Naive thymus-derived CD4-positive, alpha-beta T cell (primary cell): ENCODE data around the gene PALLD. TPM values are rescaled to one million over a fixed set of nuclear protein-coding genes. Genes with fewer than 3 reads are reported as not detected.

Experiments used
- ATAC-seq: fragments of 150-1000 bp; cut with Tn5 transposase; 2 replicates; pipeline ENCODE4 v1.10.0; 2021; ENCODE audit warnings: mild to moderate bottlenecking, moderate library complexity
- CTCF ChIA-PET: fragments of 350-600 bp; sonication (Branson Sonifier 250); formaldehyde crosslinking; loops from one replicate; lab custom pipeline; 2021; ENCODE audit warnings: antibody characterized with exemption; lab: Charles Lee
- POLR2A ChIA-PET: fragments of 350-600 bp; sonication (Branson Sonifier 250); formaldehyde crosslinking; loops from one replicate; lab custom pipeline; 2021; ENCODE audit warnings: antibody characterized with exemption, inconsistent platforms; lab: Charles Lee
- DNase-seq, 9 donors: peaks; one replicate each; pipeline versions ENCODE4 v3.0.0 to v3.0.0-alpha.2; 2020 to 2022; ENCODE audit warnings: mixed read lengths in 1 of 9
- H3K27ac ChIP-seq: one replicate; pipeline ENCODE4 v1.7.0; 2013; ENCODE audit warnings: mild to moderate bottlenecking, low read depth, low read length, moderate library complexity
- H3K27me3 ChIP-seq, 2 donors: one replicate each; pipeline ENCODE4 v1.7.0; 2013; ENCODE audit warnings: low read length in 2 of 2, mild to moderate bottlenecking in 2 of 2, moderate library complexity in 2 of 2; ENCODE audit not compliant: control insufficient read depth in 2 of 2, insufficient read depth in 2 of 2
- H3K36me3 ChIP-seq, 3 experiments: 1 replicate in 2 of 3; 2 replicates in 1 of 3; pipeline ENCODE4 v1.7.0; 2013; ENCODE audit warnings: low read length in 3 of 3, mild to moderate bottlenecking in 3 of 3, moderate library complexity in 1 of 3; ENCODE audit not compliant: insufficient read depth in 3 of 3, control insufficient read depth in 2 of 3
- H3K4me1 ChIP-seq, 2 donors: one replicate each; pipeline ENCODE4 v1.7.0; 2013; ENCODE audit warnings: low read length in 2 of 2, mild to moderate bottlenecking in 2 of 2, moderate library complexity in 1 of 2; ENCODE audit not compliant: control insufficient read depth in 2 of 2, insufficient read depth in 2 of 2
- H3K4me3 ChIP-seq: 2 replicates; pipeline ENCODE4 v1.7.0; 2013; ENCODE audit warnings: mild to moderate bottlenecking, low read length
- H3K9me3 ChIP-seq, 3 experiments: 1 replicate in 2 of 3; 2 replicates in 1 of 3; pipeline ENCODE4 v1.7.0; 2013; ENCODE audit warnings: low read length in 3 of 3; ENCODE audit not compliant: control insufficient read depth in 2 of 3
- H3K27ac Mint-ChIP-seq, 9 donors: one replicate each; pipeline ENCODE4 v1.8.0; 2020 to 2022; ENCODE audit warnings: mixed read lengths in 9 of 9, mild to moderate bottlenecking in 8 of 9, moderate library complexity in 5 of 9, inconsistent platforms in 2 of 9
- H3K27me3 Mint-ChIP-seq, 5 donors: one replicate each; pipeline ENCODE4 v1.8.0; 2021 to 2022; ENCODE audit warnings: mixed read lengths in 5 of 5, mild to moderate bottlenecking in 1 of 5
- H3K36me3 Mint-ChIP-seq, 5 donors: one replicate each; pipeline ENCODE4 v1.8.0; 2020 to 2022; ENCODE audit warnings: mixed read lengths in 5 of 5, mild to moderate bottlenecking in 3 of 5, inconsistent platforms in 1 of 5
- H3K4me1 Mint-ChIP-seq, 7 donors: one replicate each; pipeline ENCODE4 v1.8.0; 2020 to 2022; ENCODE audit warnings: mixed read lengths in 7 of 7, mild to moderate bottlenecking in 3 of 7, inconsistent platforms in 1 of 7
- H3K4me3 Mint-ChIP-seq, 10 donors: one replicate each; pipeline ENCODE4 v1.8.0; 2020 to 2022; ENCODE audit warnings: mild to moderate bottlenecking in 10 of 10, mixed read lengths in 10 of 10, moderate library complexity in 6 of 10, inconsistent platforms in 2 of 10
- H3K9me3 Mint-ChIP-seq, 11 donors: one replicate each; pipeline ENCODE4 v1.8.0; 2020 to 2022; ENCODE audit warnings: mixed read lengths in 11 of 11, mild to moderate bottlenecking in 4 of 11, inconsistent platforms in 1 of 11, moderate library complexity in 1 of 11
- intact Hi-C, 2 donors: fragments of 100-400 bp; cut with micrococcal nuclease; formaldehyde crosslinking; loops; one replicate each; pipeline ENCODE4 v1.15.1; 2023
- polyA plus RNA-seq, 2 donors: library from polyadenylated mRNA; unstranded; fragments of 300-500 nt; fragmentation: Illumina TruSeq; gene quantifications; one replicate each; pipeline ENCODE4 v1.2.3, GENCODE V29; 2021
- total RNA-seq, 6 experiments: library from RNA in 5 of 6; stranded (reverse) in 5 of 6; gene quantifications; 1 replicate in 5 of 6; 2 replicates in 1 of 6; pipeline ENCODE4 v1.2.3 and lab custom pipeline; 2021 to 2026

Gene PALLD
- total and polyA plus RNA-seq, 7 experiments from 2014 or later: 0.51 to 11.9 (median 0.76) TPM

DNA sequence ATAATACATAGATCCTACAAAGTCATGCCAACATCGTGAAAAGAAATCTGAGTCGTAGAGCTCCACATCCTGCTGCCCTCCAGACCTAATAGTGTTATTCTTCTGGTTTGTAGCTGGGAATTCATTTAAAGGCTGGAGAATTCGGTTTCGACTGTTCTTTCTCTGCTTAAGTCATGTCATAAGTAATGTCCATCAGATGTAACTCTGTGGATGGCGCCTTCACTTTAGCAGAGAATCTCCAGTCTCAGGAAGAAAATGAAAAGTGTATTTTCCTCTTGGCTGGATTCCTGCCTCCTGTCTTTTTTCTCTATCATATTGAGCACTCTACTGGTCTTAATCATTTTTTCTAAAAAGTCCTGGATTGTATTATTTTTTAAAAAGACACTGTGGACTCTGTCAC, 117.0 kb downstream of the PALLD start:
- Histone ChIP-seq H3K27ac (no peak overlapping the region), H3K27me3 (no peaks in the 10 kb centered on the region), H3K4me1 (no peaks in the 10 kb centered on the region), H3K36me3 (no peaks in the 10 kb centered on the region), H3K9me3 (no peaks in the 10 kb centered on the region), H3K4me3 (no peak overlapping the region)
- ChIA-PET POLR2A (no interaction called here), CTCF (no interaction called here)
- no peak for DNase-seq
- H3K9me3 Mint-ChIP-seq: no peaks in the 10 kb centered on the region
- intact Hi-C loops: no loop called here
- H3K4me1 Mint-ChIP-seq: peaks cover 0 to 1% (median 0%) of the 10 kb centered on the region in 7 donors
- peaks cover 5 to 25% (median 12%) of the 10 kb centered on the region in 5 donors for H3K27me3 Mint-ChIP-seq
- H3K36me3 Mint-ChIP-seq: no peaks in the 10 kb centered on the region
- H3K27ac Mint-ChIP-seq: no peak overlapping the region
- no peak overlapping the region for H3K4me3 Mint-ChIP-seq
- no peak for ATAC-seq

DNA sequence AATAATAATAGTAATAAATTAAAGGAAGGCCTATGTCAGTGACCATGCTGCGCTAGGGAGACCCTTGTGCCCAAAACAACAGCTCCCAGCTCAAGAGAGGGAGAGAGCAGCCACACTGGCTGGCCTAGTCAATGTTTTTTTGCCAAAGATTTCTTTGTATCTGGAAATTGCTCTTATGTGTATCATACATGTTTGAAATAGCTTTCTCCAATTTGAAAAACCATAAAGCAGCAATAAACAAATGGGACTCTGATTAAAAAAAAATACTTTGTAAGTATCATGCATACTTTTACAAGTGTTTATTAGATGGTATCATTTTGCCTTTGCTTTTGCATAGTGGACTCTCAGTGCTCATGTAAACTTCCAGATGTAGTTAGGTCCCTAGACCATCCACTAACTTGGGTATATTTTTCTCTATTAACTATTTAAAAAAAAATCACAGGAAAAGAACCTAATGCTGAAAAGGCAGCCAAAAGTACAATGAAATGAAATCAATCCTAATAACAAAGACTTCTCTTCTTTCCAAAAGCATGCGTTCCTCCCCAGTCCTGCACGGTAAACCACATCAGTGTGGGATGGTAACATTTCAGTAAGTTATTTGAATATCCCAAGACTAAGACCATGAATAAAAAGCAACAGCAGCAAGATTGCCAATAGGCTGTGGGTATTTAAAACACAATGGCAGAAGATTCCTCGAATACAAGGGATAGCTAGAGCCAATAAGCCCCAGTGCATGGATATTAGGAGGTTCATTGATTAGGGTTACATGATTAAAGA, 117.6 kb downstream of the PALLD start:
- no peak overlapping the region for H3K27ac ChIP-seq
- no peak overlapping the region for H3K4me3 ChIP-seq
- Mint-ChIP-seq H3K4me3 (no peak overlapping the region), H3K36me3 (no peaks in the 10 kb centered on the region), H3K9me3 (no peaks in the 10 kb centered on the region), H3K27me3 (peaks cover 6 to 28% (median 17%) of the 10 kb centered on the region in 5 donors), H3K27ac (no peak overlapping the region), H3K4me1 (no peaks in the 10 kb centered on the region)
- ATAC-seq (no peak), DNase-seq (no peak)
- ChIA-PET CTCF (no interaction called here), POLR2A (no interaction called here)
- H3K9me3 ChIP-seq: no peaks in the 10 kb centered on the region
- H3K36me3 ChIP-seq: no peaks in the 10 kb centered on the region
- no peaks in the 10 kb centered on the region for H3K4me1 ChIP-seq
- intact Hi-C loops: no loop called here
- H3K27me3 ChIP-seq: no peaks in the 10 kb centered on the region

DNA sequence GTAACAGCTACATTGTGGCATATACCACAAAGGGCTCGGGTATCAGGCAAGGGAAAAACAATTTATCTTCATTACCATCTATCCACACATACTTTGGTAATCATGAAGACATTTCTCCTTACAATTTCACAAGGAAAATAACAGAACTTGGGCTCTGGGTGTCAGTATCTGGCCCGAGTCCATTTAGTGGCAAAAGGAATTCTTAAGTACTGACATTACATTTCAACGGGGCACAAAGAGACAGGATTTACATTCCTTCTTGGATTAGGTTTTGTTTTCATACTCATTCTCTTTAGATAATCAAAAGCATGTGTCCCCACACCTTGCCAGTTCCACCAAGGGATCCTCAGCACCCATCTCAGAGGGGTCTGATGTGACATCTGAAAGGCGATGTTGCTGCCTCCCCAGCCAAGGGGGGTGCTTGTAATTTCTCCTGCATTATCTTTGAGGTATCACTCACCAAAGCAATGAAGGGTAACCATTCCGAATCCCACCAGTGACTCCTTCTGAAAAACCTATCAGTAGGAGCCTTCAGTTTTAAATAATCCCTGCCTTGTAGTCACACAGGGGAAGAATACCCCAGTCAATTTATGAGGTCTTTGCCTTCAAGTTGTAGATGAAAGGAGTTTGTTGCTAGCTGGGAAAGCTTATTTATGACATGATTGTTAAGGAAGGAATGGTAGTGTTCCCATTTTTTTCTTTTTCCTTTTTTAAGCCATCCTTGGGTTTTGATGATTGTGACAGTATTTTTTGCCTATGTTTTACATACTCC, 118.6 kb downstream of the PALLD start:
- H3K4me3 Mint-ChIP-seq: no peak overlapping the region
- no peaks in the 10 kb centered on the region for H3K9me3 Mint-ChIP-seq
- no peaks in the 10 kb centered on the region for H3K4me1 Mint-ChIP-seq

DNA sequence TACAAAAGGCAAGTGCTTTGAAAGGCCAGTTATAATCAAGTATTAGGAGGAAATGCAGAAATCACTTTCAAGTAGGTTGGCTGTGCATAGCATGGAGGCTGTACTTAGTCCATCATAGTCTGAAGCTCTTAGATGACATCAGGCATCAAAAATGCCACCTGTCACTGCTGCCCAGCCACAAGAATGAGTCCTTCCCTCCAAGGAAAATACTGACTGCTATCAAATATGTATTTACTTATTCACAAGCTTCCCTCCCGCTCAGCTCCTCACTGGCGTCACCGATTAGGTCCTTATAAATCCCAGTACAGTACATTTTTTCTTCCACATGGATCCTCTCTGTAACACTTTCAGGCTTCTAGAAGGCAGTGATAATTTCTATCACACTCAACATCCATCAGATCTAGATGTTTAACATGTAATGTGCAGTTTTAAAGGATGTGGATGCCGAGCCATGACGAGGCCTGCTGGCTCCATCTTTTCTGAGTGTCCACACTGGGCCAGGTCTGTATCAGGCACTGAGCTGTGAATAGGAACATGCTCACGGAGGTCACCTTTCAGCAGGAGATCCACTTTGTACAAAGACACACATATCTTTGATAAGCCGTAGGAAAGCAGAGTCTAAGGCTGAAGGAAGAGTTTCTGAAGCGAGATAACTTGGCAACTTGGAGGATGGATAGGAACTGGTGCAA, 121.9 kb downstream of the PALLD start:
- ChIA-PET CTCF (interaction anchor here (0.5 kb wide), 1 partner anchor 76 kb away, joined by 4 read pairs; no protein-coding TSS in a partner anchor), POLR2A (no interaction called here)
- Mint-ChIP-seq H3K27me3 (peaks cover 20 to 36% (median 30%) of the 10 kb centered on the region in 5 donors), H3K4me1 (no peaks in the 10 kb centered on the region), H3K9me3 (no peaks in the 10 kb centered on the region), H3K4me3 (no peak overlapping the region), H3K36me3 (no peaks in the 10 kb centered on the region), H3K27ac (no peak overlapping the region)
- no peaks in the 10 kb centered on the region for H3K36me3 ChIP-seq
- H3K4me1 ChIP-seq: no peaks in the 10 kb centered on the region
- no peak overlapping the region for H3K27ac ChIP-seq
- H3K9me3 ChIP-seq: no peaks in the 10 kb centered on the region
- intact Hi-C loops: no loop called here
- H3K4me3 ChIP-seq: no peak overlapping the region
- DNase-seq (no peak), ATAC-seq (no peak)
- no peaks in the 10 kb centered on the region for H3K27me3 ChIP-seq

More for the DNA sequence above, 118.6 kb downstream of the PALLD start:
- Histone ChIP-seq H3K4me1 (no peaks in the 10 kb centered on the region), H3K27me3 (no peaks in the 10 kb centered on the region), H3K4me3 (no peak overlapping the region), H3K36me3 (no peaks in the 10 kb centered on the region), H3K9me3 (no peaks in the 10 kb centered on the region), H3K27ac (no peak overlapping the region)
- H3K27ac Mint-ChIP-seq: no peak overlapping the region
- ChIA-PET CTCF (interaction anchor here (0.6 kb wide), 1 partner anchor 346 kb away, joined by 5 read pairs; no protein-coding TSS in a partner anchor), POLR2A (no interaction called here)
- peaks cover 6 to 27% (median 17%) of the 10 kb centered on the region in 5 donors for H3K27me3 Mint-ChIP-seq
- H3K36me3 Mint-ChIP-seq: no peaks in the 10 kb centered on the region
- ATAC-seq (no peak), DNase-seq (no peak)
- intact Hi-C loops: no loop called here

DNA sequence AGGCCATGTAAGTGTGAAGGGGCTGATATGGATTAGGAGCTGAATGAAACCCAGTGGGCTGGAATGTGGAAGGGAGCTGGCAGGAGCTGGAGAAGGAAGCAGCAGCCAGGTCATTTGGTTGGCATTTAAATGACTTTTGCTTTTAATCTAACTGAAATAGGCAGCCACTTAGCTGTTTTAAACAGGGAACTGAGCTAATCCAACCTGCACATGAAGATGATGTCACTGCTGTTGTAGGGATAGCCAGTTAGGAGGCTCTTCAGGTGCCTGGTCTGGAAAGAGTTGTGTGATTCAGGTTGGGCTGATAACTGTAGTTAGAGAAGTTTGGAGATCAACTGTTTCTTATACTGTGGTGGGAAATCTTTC, 122.4 kb downstream of the PALLD start:
- ATAC-seq: no peak
- H3K4me1 Mint-ChIP-seq: no peaks in the 10 kb centered on the region
- Histone ChIP-seq H3K4me3 (no peak overlapping the region), H3K27ac (no peak overlapping the region), H3K9me3 (no peaks in the 10 kb centered on the region), H3K4me1 (no peaks in the 10 kb centered on the region), H3K27me3 (no peaks in the 10 kb centered on the region), H3K36me3 (no peaks in the 10 kb centered on the region)
- CTCF ChIA-PET: interaction anchor here (0.5 kb wide), 1 partner anchor 77 kb away, joined by 4 read pairs; no protein-coding TSS in a partner anchor
- no peaks in the 10 kb centered on the region for H3K36me3 Mint-ChIP-seq
- no peak overlapping the region for H3K4me3 Mint-ChIP-seq
- no peaks in the 10 kb centered on the region for H3K9me3 Mint-ChIP-seq
- no peak overlapping the region for H3K27ac Mint-ChIP-seq
- POLR2A ChIA-PET: no interaction called here
- DNase-seq: no peak
- peaks cover 22 to 40% (median 31%) of the 10 kb centered on the region in 5 donors for H3K27me3 Mint-ChIP-seq
- intact Hi-C loops: no loop called here

DNA sequence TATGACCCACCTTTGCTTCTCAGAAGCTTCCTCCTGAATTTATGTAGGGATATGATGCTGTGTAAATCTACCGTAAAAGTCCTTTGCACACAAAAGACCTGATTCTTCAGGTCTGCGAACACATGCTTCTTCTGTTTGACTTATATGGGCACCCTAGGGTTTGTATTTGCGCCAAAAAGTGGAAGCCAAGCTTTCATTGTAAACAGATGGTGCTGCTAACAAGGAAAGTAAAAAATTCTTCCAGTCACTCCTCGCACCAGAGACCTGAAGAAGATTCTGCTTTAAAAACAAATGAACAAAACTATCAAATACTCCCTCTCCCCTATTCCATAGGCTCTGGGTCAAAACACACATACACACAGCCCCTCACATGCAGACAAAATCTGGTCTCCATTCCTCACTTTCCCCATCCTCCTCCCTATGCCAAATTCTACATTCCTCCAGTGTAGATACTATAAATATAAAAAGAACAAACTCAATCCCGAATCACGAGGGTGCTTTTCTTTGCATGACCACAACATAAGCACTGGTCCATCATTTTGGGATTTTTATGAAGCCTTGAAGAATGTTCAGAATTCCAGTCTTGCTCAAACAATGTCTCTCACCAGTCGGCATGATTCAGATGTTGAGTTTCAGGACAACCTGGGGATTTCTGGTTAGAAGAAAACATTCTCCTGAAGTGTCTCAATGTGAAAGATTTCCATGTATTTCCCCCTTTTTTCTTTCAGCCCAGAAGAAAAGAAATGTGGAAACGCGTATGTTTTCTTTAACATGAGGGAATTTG, 125.1 kb downstream of the PALLD start:
- H3K27ac ChIP-seq: no peak overlapping the region
- H3K4me3 ChIP-seq: no peak overlapping the region
- no peaks in the 10 kb centered on the region for H3K4me1 ChIP-seq
- ChIA-PET POLR2A (no interaction called here), CTCF (no interaction called here)
- intact Hi-C loops: no loop called here
- H3K4me3 Mint-ChIP-seq: no peak overlapping the region
- H3K27ac Mint-ChIP-seq: no peak overlapping the region
- DNase-seq: no peak
- H3K27me3 ChIP-seq: no peaks in the 10 kb centered on the region
- no peaks in the 10 kb centered on the region for H3K36me3 ChIP-seq
- no peaks in the 10 kb centered on the region for H3K9me3 Mint-ChIP-seq
- no peaks in the 10 kb centered on the region for H3K36me3 Mint-ChIP-seq
- H3K27me3 Mint-ChIP-seq: peaks cover 31 to 42% (median 32%) of the 10 kb centered on the region in 5 donors
- no peaks in the 10 kb centered on the region for H3K4me1 Mint-ChIP-seq
- H3K9me3 ChIP-seq: no peaks in the 10 kb centered on the region
- ATAC-seq: no peak
